HEK293T (cell line): ENCODE results near the gene BCL2.

Source experiments
- ARNT ChIP-seq: fragments of 450-650 bp; IDR thresholded peaks from 2 replicates; pipeline ENCODE4 v1.6.1; 2017; ENCODE audit warnings: mild to moderate bottlenecking
- FOXK2 ChIP-seq: fragments of 450-650 bp; IDR thresholded peaks from 2 replicates; pipeline ENCODE4 v1.6.1; 2016; ENCODE audit warnings: mild to moderate bottlenecking
- FOXM1 ChIP-seq: fragments of 450-650 bp; IDR thresholded peaks from 2 replicates; pipeline ENCODE4 v1.6.1; 2017; ENCODE audit warnings: mild to moderate bottlenecking, borderline replicate concordance
- ZNF384 ChIP-seq: fragments of 450-650 bp; IDR thresholded peaks from 2 replicates; pipeline ENCODE4 v1.6.1; 2016

- TF ChIP-seq FOXK2 (no peak), ARNT (no peak), FOXM1 (no peak), ZNF384 (no peak)
Measured at GRCh38 chr18:63183378-63183777, 136.2 kb downstream of the BCL2 start.
